NCI-H187 (cell line): ENCODE measurements around the gene ODF2.

Experiments used
- DNase-seq, 2 experiments: peaks; one replicate each; lab custom pipeline; 2025; lab: John Stamatoyannopoulos, UW

The ODF2 gene

DNA sequence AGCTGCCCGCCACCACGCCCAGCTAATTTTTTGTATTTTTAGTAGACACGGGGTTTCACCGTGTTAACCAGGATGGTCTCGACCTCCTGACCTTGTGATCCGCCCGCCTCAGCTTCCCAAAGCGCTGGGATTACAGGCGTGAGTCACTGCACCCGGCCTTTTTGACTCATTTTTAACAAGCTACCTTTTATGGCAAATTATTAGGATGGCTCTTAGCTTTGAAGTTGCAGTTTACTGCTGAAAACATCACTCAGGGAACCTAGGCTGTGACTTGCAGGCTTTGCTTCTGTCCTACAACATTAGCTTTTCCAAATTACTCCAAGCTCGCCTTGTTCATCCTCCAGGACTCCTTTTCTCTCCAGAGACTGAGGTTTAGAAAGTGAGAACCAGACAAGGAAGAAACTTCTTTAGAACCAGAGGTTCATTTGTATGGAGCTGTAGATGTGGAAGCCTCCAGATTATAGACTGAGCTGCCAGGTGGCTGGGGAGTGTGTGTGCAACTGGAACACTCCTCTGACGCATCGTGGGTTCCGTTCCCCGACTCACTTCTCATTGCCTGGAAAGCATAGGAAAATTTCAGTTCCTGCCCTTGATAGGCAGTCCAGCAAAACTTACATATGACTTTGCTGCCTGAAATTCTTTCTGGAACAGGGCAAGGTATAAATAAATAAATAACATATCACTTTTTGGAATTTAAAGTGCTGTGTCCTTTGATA, 72.8 kb downstream of the ODF2 start:
- DNase-seq = no peak

DNA sequence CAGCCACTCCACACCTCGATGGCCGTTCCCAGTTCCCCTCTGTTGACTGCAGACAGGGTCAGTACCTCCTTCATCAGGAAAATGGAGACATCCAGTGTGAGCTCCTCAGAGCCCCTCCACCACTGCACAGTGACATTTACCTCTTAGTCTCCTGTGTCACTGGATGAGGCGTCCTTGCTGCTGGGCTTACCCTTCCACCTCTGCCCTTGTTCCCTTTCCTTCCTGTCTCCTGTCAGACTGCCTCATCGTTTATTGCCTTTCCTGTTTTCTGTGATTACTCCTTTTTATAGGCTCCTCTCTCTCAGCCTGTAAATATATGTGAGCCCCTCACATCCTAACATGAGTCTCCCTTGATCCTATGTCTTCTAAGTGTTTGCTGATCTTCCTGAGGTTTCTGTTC, 73.4 kb downstream of the ODF2 start:
- no peak for DNase-seq

DNA sequence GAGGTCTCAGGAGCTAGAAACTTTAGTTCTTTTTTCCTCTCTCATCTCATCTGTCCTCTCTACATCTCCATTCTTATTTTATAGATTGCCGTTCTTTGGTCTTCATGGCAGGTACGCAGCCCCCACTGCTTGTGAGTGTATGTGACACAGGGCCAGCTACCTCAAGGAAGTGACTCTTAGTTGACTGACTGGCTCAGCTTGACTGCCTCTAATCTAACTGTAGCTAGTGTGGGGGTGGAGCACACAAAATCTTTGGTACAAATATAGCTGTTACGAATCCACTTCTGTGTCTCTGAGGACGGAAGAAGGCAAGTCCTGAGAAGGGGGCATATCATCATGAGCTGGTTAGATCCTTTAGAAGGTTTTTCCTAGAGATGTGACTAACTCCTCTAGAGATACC, 76.8 kb downstream of the ODF2 start:
- DNase-seq = no peak

DNA sequence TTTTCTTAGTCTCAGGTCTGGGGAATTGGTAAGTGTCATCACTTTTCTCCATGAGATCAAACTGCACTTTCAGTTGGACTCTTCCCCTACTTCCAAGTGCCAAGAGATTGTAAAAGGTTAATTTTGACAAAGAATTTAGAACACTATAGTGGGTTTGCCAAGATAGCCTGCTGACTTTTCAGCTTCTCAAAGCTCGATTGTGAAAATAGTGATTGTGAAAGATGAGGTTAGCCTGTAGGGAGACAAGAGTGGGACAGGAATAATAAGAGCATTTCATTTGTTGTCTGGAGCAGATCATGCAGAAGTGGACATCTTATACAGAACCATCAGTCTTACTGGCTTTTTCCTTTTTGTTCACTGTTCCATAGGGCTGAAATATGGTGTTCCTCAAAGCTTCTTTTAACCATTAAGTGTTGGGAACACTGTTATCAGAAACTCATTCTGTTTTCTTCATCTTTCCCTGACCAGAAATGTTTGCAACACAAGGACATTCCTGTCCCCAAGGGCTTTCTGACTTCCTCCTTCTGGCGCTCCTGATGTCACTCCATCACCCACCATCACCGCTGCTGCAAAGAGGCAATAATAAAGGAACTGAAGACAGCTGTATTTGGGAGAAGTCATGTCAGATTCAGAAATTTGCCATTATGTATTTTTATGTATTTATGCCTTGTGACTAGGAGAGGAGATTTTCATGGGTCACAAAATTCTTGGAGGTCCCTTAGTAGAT, 85.0 kb downstream of the ODF2 start:
- no peak for DNase-seq

DNA sequence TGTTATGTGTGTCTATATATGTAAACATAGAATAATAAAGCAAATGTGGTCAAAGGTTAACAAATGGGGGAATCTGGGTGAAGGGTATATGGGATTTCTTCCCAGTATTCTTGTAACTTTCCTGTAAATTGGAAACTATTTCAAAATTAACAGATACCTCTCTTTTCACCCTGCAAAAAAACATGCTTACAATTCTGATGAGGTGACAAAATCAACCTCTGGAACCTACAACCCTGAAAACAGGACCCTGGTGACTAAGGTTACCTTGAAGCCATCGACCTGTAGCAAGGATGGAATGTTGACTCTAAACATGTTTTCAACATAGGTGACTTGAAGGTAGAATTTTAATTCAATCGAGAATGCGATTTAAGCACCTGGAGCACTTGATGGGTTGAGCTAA, 90.7 kb downstream of the ODF2 start:
- DNase-seq = no peak

DNA sequence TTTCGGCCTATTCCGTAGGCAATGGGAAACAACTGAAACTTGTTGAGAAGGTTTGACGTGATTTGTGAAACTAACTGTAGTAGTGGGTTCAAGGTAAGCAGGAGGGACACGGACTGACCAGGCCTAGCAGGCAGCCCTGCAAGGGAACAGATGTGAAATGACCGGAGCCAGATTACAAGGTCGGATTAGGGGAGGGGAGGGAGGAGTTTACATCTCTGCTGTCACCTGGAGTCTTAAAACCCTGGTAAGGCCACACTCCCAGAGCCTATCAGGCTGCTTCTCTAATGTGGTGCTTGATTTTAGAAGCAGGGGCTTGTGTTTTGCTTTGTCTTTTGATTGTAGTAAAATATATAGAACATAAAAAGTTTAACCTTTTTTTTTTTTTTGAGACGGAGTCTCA, 93.1 kb downstream of the ODF2 start:
- DNase-seq = no peak

DNA sequence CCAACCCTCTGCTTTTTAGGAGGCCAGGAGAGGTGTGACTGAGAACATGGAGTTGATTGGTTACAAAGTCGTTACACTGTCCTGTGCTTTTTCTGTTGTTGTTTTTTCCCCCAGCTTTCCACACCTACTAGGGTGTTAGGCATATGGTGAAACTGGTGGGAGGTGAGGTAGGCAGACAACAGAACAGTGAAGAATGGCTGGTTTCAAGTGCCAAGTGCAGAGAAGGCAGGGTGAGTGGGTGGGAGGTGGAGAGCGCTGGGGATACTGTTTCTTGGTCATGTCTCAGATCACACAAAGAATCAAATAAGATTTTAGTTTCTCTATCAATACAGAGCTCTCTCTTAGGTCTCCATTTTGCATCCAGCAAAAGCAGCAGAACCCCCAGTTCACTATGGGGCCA, 94.4 kb downstream of the ODF2 start:
- no peak for DNase-seq
